Liver (tissue), 3 donors: ENCODE data around the gene ANGPT4.

Experiments used
- ATF3 ChIP-seq: IDR thresholded peaks from 2 replicates; pipeline ENCODE4 v1.6.1; 2016; ENCODE audit warnings: antibody characterized with exemption
- CTCF ChIP-seq: fragments of 150-350 bp; IDR thresholded peaks from 2 replicates; pipeline ENCODE4 v1.5.1; 2017; ENCODE audit warnings: improper control_type of control experiment, low read depth, low read length; ENCODE audit not compliant: missing input control
- GABPA ChIP-seq, 2 donors: IDR thresholded peaks in 1 of 2; conservative IDR thresholded peaks in 1 of 2; 2 replicates each; pipeline ENCODE4 v1.6.1; 2016; ENCODE audit warnings: antibody characterized with exemption in 2 of 2, mild to moderate bottlenecking in 1 of 2, moderate library complexity in 1 of 2
- REST ChIP-seq: IDR thresholded peaks from 2 replicates; pipeline ENCODE4 v1.6.1; 2016; ENCODE audit warnings: antibody characterized with exemption, mild to moderate bottlenecking
- SP1 ChIP-seq: IDR thresholded peaks from 2 replicates; pipeline ENCODE4 v1.6.1; 2018; ENCODE audit warnings: antibody characterized with exemption, mild to moderate bottlenecking
- TAF1 ChIP-seq: conservative IDR thresholded peaks from 2 replicates; pipeline ENCODE4 v1.6.1; 2016; ENCODE audit warnings: antibody characterized with exemption, mild to moderate bottlenecking
- TF ChIP-seq, protein P1 (sequence below): IDR thresholded peaks from 2 replicates; pipeline ENCODE4 v1.6.1; 2016; ENCODE audit warnings: antibody characterized with exemption
- donor health status: healthy.
- donor health status: healthy.

DNA sequence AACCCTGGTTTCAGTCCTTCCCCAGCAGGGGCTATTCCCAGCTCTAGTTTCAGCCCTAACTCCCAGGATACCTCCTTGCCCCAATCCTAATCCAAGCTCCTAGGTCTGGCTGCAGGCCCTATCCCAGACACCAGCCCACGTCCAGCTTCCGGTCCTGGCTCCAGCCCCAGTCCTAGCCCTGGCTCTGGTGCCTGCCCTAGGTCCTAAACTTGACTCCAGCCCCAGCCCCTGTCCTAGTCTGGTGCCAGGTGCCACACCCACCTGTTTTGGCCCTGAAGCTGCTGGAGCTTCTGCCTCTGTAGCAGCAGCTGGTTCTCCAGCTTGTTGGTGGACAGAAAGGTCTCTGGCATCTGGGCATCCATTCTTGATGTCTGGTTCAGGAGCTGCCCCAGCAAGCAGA is 28.1 kb downstream of the ANGPT4 start:
- TF ChIP-seq TAF1 (no peak), CTCF (no peak), ATF3 (no peak), GABPA (IDR thresholded peaks at IDR 0.05 in 1 of 2, conservative IDR thresholded peaks at IDR 0.05 in 1 of 2) (no peak), REST (no peak), SP1 (no peak)
- TF ChIP-seq, protein P1, sequence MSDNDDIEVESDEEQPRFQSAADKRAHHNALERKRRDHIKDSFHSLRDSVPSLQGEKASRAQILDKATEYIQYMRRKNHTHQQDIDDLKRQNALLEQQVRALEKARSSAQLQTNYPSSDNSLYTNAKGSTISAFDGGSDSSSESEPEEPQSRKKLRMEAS: no peak
